Large intestine (tissue), 12 donors: Measurements from ENCODE around the gene NEGR1. TPM values are rescaled to one million over a fixed set of nuclear protein-coding genes. Genes with fewer than 3 reads are reported as not detected.
A peak's percentile ranks its signal among the peaks of the same experiment; 100 is the strongest.

Source experiments
- DNase-seq, 2 donors: peaks; one replicate each; pipeline versions ENCODE4 v3.0.0 to v3.0.0-alpha.2; 2013
- H3K27ac ChIP-seq: one replicate; pipeline ENCODE4 v1.5.1; 2013; ENCODE audit warnings: low read length
- H3K27me3 ChIP-seq: 2 replicates; pipeline ENCODE4 v1.6.1; 2013; ENCODE audit warnings: low read length; ENCODE audit not compliant: control insufficient read depth, insufficient read depth
- H3K36me3 ChIP-seq: 2 replicates; pipeline ENCODE4 v1.6.1; 2013; ENCODE audit warnings: low read length; ENCODE audit not compliant: control insufficient read depth, insufficient read depth
- H3K4me1 ChIP-seq: one replicate; pipeline ENCODE4 v1.6.1; 2013; ENCODE audit warnings: low read length; ENCODE audit not compliant: control insufficient read depth, insufficient read depth
- H3K4me3 ChIP-seq: one replicate; pipeline ENCODE4 v1.5.1; 2013; ENCODE audit warnings: low read length
- H3K9me3 ChIP-seq: one replicate; pipeline ENCODE4 v1.6.1; 2013; ENCODE audit warnings: mild to moderate bottlenecking, low read depth, low read length, moderate library complexity; ENCODE audit not compliant: control insufficient read depth
- WGBS: methylation state at CpG from one replicate; pipeline ENCODE4 v1.1.5; 2013; ENCODE audit warnings: low lambda C conversion rate; ENCODE audit not compliant: insufficient coverage; 5-methylcytosine and 5-hydroxymethylcytosine counted together
- long read RNA-seq, 11 donors: transcript quantifications; one replicate each; lab custom pipeline, GENCODE V29; 2026
- polyA plus RNA-seq: library from polyadenylated mRNA; unstranded; fragments of 120-200 nt; gene quantifications from one replicate; pipeline ENCODE4 v1.2.1, GENCODE V29; 2013

NEGR1 gene
- polyA plus RNA-seq: 9.9 TPM
- long read RNA-seq, donor 1: 0 reads
- long read RNA-seq, donor 2: 0 reads
- long read RNA-seq, donor 3: 0 reads
- long read RNA-seq, donor 4: 0 reads
- long read RNA-seq, donor 5: 0 reads
- long read RNA-seq, donor 6, partial matches to known transcripts: 8 of 8 reads
- long read RNA-seq, donor 6, other reads (novel, unspliced or antisense): 0 of 8 reads
- long read RNA-seq, donor 7, partial matches to known transcripts: 7 of 7 reads
- long read RNA-seq, donor 7, other reads (novel, unspliced or antisense): 0 of 7 reads
- long read RNA-seq, donor 8, partial matches to known transcripts: 6 of 6 reads
- long read RNA-seq, donor 8, other reads (novel, unspliced or antisense): 0 of 6 reads
- long read RNA-seq, donor 9: 0 reads
- long read RNA-seq, donor 10, partial matches to known transcripts: 7 of 7 reads
- long read RNA-seq, donor 10, other reads (novel, unspliced or antisense): 0 of 7 reads
- long read RNA-seq, donor 11: 0 reads

GRCh38 chr1:72282271-72283021 is at the start of gene NEGR1:
NEGR1 (minus strand) TSS chr1:72282539.
- DNase-seq: peak; percentile 61 to 78
- Histone ChIP-seq H3K9me3 (no peaks in the 10 kb centered on the region), H3K4me3 (peak within 1 kb of the TSS; percentile 80), H3K36me3 (no peaks in the 10 kb centered on the region), H3K27me3 (peaks cover 50% of the 10 kb centered on the region), H3K4me1 (no peaks in the 10 kb centered on the region), H3K27ac (peak within 1 kb of the TSS; percentile 91)
- WGBS: 0% methylated on average over 4 of the region's 54 CpGs

DNA sequence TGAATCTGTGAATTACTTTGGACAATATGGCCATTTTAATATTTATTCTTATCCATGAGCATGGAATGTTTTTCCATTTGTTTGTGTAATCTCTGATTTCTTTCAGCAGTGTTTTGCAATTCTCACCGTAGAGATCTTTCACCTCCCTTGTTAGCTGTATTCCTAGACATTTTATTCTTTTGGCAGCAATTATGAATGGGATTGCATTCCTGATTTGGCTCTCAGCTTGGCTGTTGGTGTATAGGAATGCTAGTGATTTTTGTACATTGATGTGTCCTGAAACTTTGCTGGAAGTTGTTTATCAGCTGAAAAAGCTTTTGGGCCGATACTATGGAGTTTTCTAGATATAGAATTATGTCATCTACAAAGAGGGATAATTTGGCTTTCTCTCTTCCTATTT is 44.2 kb upstream of the NEGR1 start:
- Histone ChIP-seq H3K9me3 (no peaks in the 10 kb centered on the region), H3K36me3 (no peaks in the 10 kb centered on the region), H3K27ac (no peak overlapping the region), H3K4me1 (no peaks in the 10 kb centered on the region), H3K4me3 (no peak overlapping the region), H3K27me3 (no peaks in the 10 kb centered on the region)
- WGBS: no CpG with 5 or more reads among the region's 2 CpGs
- no peak for DNase-seq

- Histone ChIP-seq H3K4me3 (no peak overlapping the region), H3K27me3 (no peaks in the 10 kb centered on the region), H3K27ac (no peak overlapping the region), H3K9me3 (no peaks in the 10 kb centered on the region), H3K4me1 (no peaks in the 10 kb centered on the region), H3K36me3 (no peaks in the 10 kb centered on the region)
- DNase-seq: no peak
- WGBS: no CpG with 5 or more reads among the region's 1 CpG
These were observed 42.1 kb upstream of the NEGR1 start for GRCh38 chr1:72324451-72324850.

- Histone ChIP-seq H3K4me3 (no peak overlapping the region), H3K4me1 (no peaks in the 10 kb centered on the region), H3K27ac (no peak overlapping the region), H3K36me3 (no peaks in the 10 kb centered on the region), H3K9me3 (no peaks in the 10 kb centered on the region), H3K27me3 (no peaks in the 10 kb centered on the region)
- WGBS: no CpG with 5 or more reads among the region's 3 CpGs
- DNase-seq: no peak
These were observed 40.6 kb upstream of the NEGR1 start for GRCh38 chr1:72322910-72323309.

DNA sequence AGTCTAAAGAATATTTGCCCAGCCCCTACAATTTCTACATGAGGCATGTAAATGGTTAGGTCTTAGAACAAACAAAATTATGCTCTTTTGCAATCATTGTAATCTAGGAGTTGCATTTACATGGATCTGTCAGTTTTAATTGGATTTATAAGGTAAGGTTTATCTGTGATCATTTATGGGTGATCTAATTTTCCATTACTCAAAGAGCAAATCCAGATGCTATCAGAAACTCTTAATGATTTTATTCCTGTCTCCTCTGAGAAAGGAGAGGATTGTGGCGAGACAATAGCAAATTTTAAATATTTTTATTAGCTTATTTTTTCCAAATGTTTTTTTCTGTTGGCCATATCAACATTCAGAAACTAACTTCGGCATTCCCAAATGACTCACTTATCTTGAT is 14.2 kb upstream of the NEGR1 start:
- WGBS: no CpG with 5 or more reads among the region's 2 CpGs
- H3K9me3 ChIP-seq: no peaks in the 10 kb centered on the region
- no peak overlapping the region for H3K4me3 ChIP-seq

DNA sequence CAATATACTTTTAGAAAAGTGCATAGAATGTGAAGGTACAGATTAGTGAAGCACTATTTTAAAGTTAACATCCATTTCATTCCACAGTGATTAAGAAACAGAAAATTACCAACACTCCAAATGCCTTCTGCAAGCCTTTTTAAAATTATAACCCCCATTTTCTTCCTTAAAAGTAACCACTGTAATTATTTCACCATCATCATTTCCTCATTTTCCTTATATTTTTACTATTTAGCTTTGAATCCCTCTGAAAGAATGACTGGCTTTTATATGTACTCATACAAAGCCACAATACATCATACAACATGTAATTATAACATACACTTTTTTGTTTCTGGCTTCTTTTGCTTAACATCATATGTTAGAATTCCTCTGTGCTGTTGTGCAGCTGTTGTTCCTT is 6.5 kb upstream of the NEGR1 start:
- Histone ChIP-seq H3K9me3 (no peaks in the 10 kb centered on the region), H3K27ac (no peak overlapping the region), H3K27me3 (peaks cover 21% of the 10 kb centered on the region), H3K4me1 (no peaks in the 10 kb centered on the region), H3K4me3 (no peak overlapping the region), H3K36me3 (no peaks in the 10 kb centered on the region)
- no peak for DNase-seq

More for the DNA sequence above, 14.2 kb upstream of the NEGR1 start:
- Histone ChIP-seq H3K36me3 (no peaks in the 10 kb centered on the region), H3K27me3 (no peaks in the 10 kb centered on the region), H3K4me1 (no peaks in the 10 kb centered on the region), H3K27ac (no peak overlapping the region)
- no peak for DNase-seq

- Histone ChIP-seq H3K27ac (no peak overlapping the region), H3K27me3 (peaks cover 39% of the 10 kb centered on the region), H3K4me3 (no peak overlapping the region), H3K9me3 (no peaks in the 10 kb centered on the region), H3K4me1 (no peaks in the 10 kb centered on the region), H3K36me3 (no peaks in the 10 kb centered on the region)
- no CpG with 5 or more reads among the region's 4 CpGs for WGBS
- no peak for DNase-seq
These were observed 4.1 kb upstream of the NEGR1 start for GRCh38 chr1:72286401-72286800.

DNA sequence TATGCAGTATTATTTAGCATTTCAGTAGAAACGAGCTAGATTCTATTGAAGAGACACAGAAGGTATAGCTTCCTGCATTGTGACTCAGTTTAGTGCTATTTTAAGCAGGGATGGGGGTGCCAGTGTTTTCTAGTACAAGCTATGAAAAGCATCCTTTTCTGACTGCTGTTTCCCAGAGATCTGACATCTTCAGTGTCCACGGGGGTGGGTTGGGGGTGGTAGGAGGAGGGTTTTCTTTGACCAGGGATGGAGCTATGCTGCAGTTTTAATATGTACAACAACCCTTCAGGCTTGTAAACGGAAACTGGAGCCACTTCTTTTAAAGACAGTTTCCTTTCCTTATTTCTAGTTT is 2.7 kb upstream of the NEGR1 start:
- no peak for DNase-seq
- no peaks in the 10 kb centered on the region for H3K36me3 ChIP-seq
- H3K9me3 ChIP-seq: no peaks in the 10 kb centered on the region
- H3K4me3 ChIP-seq: peak overlapping the region; percentile 80
- no peaks in the 10 kb centered on the region for H3K4me1 ChIP-seq
- peaks cover 48% of the 10 kb centered on the region for H3K27me3 ChIP-seq
- H3K27ac ChIP-seq: no peak overlapping the region
- WGBS: no CpG with 5 or more reads among the region's 3 CpGs

GRCh38 chr1:72284348-72285073 is 2.2 kb upstream of the NEGR1 start:
- DNase-seq: peak; percentile 23 to 43

DNA sequence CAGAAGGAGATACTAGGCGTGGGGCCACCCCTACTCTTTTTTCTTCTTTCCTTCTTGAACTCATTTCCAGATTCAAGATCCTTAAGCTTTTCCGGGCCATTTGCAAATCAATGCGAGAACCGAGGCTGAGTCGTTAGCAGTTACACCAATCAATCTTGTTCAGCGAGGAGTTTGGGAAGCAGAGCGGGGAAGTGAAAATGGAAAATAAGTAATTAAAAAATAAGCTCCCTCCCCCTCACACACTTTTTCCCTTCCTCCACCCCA is 1.7 kb upstream of the NEGR1 start:
- H3K9me3 ChIP-seq: no peaks in the 10 kb centered on the region
- DNase-seq: no peak
- peaks cover 50% of the 10 kb centered on the region for H3K27me3 ChIP-seq
- WGBS: no CpG with 5 or more reads among the region's 7 CpGs
- no peaks in the 10 kb centered on the region for H3K4me1 ChIP-seq
- H3K4me3 ChIP-seq: peak overlapping the region; percentile 80
- H3K36me3 ChIP-seq: no peaks in the 10 kb centered on the region
- peak overlapping the region; percentile 91 for H3K27ac ChIP-seq

More at GRCh38 chr1:72284348-72285073, 2.2 kb upstream of the NEGR1 start:
- WGBS: 0% methylated on average over 1 of the region's 24 CpGs
- Histone ChIP-seq H3K4me3 (peak overlapping the region; percentile 80), H3K27me3 (peaks cover 50% of the 10 kb centered on the region), H3K27ac (peak overlapping the region; percentile 91), H3K4me1 (no peaks in the 10 kb centered on the region), H3K9me3 (no peaks in the 10 kb centered on the region), H3K36me3 (no peaks in the 10 kb centered on the region)
